Activated naive CD8-positive, alpha-beta T cell (primary cell): Measurements from ENCODE around the gene PUSL1.

Experiments used
- H3K27ac Mint-ChIP-seq: one replicate; pipeline ENCODE4 v1.8.0; 2021; ENCODE audit warnings: mixed read lengths
- H3K27me3 Mint-ChIP-seq: one replicate; pipeline ENCODE4 v1.8.0; 2021; ENCODE audit warnings: mixed read lengths
- H3K36me3 Mint-ChIP-seq: one replicate; pipeline ENCODE4 v1.8.0; 2021; ENCODE audit warnings: mixed read lengths
- H3K4me1 Mint-ChIP-seq: one replicate; pipeline ENCODE4 v1.8.0; 2021; ENCODE audit warnings: low read depth, mixed read lengths
- H3K4me3 Mint-ChIP-seq: one replicate; pipeline ENCODE4 v1.8.0; 2021; ENCODE audit warnings: mild to moderate bottlenecking, mixed read lengths
- H3K9me3 Mint-ChIP-seq: one replicate; pipeline ENCODE4 v1.8.0; 2021; ENCODE audit warnings: low read depth, mixed read lengths

The PUSL1 gene, protein sequence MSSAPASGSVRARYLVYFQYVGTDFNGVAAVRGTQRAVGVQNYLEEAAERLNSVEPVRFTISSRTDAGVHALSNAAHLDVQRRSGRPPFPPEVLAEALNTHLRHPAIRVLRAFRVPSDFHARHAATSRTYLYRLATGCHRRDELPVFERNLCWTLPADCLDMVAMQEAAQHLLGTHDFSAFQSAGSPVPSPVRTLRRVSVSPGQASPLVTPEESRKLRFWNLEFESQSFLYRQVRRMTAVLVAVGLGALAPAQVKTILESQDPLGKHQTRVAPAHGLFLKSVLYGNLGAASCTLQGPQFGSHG

DNA sequence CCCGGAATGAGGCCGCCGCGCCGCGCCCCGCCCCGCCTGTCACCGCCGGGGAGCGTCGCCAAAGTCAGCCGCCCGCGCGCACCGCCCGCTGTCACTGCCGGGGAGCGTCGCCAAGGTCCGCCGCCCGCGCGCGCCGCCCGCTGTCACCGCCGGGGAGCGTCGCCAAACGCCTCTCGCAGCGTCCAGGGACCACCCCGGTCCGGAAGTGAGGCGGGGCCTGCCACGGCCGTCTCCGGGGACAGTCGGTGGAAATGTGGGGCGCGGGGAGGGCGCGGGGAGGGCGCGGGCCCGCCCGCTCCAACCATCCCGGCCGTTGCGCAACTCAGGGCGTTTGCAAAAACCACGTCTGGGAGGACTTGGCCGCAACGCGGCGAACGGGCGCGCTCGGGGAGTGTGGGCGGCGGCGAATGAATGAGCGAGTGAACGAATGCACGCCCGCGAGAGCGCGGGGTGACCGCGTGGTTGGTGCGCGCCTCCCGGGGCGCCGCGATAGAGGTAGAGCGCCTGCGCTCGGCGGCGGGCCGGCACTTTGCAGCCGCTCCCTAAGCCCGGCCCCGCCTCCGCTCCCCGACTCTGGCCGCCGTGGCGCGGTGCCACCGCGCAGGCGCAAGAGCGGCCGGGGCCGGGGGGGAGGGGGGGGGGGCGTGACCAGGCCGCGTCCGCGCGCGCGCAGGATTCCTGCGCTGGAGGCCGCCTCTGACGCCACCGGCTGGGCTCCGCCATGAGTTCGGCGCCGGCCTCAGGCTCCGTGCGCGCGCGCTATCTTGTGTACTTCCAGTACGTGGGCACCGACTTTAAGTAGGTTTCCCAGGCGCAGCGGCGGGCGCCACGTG, at the start of gene PUSL1, which contains the start of gene ACAP3:
PUSL1 (plus strand) TSS at position 675 of the 833 bp plus-strand sequence; CDS start at position 722, 47 bp downstream.
ACAP3 (minus strand) TSS at position 8 of the 833 bp plus-strand sequence. CDS start 115 bp downstream, outside the sequence.
- Mint-ChIP-seq H3K4me1 (peaks cover 17% of the 10 kb centered on the region), H3K4me3 (peak within 1 kb of the TSS; percentile 88), H3K9me3 (no peaks in the 10 kb centered on the region), H3K36me3 (no peaks in the 10 kb centered on the region), H3K27me3 (no peaks in the 10 kb centered on the region), H3K27ac (peak within 1 kb of the TSS; percentile 79)

DNA sequence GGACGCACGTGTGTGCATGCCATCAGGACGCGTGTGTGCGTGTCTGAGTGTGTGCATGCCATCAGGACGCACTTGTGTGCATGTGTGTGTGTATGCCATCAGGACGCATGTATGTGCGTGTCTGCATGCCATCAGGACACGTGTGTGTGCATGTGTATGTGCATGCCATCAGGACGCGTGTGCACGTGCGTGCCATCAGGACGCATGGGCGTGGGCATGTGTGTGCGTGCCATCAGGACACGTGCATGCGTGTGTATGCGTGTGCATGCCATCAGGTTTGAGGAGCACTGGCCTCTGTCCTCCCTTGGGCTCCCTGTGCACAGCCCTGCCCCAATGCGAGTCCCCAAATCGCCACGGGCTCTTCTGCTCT, 49.3 kb upstream of the PUSL1 start:
- Mint-ChIP-seq H3K27ac (no peak overlapping the region), H3K36me3 (no peaks in the 10 kb centered on the region), H3K4me1 (peaks cover 15% of the 10 kb centered on the region), H3K27me3 (no peaks in the 10 kb centered on the region), H3K4me3 (no peak overlapping the region), H3K9me3 (no peaks in the 10 kb centered on the region)

DNA sequence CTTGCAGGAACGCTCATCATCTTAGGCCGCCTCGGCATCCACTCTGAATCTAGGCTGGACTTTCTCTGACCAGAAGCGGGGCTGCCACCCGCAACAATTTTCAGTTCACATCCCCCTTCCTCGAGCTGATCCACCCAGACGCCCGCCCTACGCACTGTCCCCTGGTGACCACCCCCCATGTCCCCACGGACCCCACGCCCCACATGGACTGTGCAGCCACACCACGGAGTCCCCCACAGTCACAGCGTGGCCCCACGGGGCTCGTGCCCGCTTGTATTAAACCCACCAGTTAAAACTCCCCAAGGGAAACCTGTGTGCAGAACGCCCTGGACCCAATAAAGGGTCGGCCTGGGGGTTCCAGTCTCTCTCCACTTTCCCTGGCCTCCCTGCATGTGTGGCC, 48.9 kb upstream of the PUSL1 start:
- H3K36me3 Mint-ChIP-seq: no peaks in the 10 kb centered on the region
- H3K9me3 Mint-ChIP-seq: no peaks in the 10 kb centered on the region
- H3K4me3 Mint-ChIP-seq: no peak overlapping the region
- peaks cover 15% of the 10 kb centered on the region for H3K4me1 Mint-ChIP-seq
- H3K27ac Mint-ChIP-seq: no peak overlapping the region
- no peaks in the 10 kb centered on the region for H3K27me3 Mint-ChIP-seq

DNA sequence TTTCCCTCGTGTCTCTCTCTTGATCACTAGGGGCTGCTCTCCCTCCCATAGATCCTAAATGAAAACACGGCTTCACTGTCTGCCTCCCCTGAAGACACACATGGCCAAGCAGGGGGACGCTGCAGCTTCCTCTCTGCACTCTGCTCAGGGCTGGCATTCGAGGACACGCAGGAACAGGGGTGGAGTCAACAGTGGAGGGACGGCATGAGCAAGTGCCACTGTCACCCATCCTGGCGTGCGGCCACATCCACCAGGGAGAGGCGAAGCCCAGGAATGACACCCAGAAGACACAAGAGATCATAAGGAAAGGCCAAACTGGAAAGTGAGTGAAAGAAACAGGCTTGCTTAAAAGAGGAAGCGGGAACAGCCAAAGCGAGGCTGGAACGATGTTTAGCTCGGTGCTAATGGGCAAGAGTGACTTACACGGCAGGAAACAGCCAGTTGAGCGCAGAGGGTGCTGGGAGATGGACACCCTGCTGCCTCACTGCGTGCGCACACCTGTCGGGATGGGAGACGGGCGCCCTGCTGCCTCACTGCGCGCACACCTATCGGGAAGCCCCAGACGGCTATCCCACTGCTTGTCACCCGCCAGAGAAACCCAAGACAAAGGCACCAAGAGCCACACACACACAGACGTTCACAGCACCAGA, 48.3 kb upstream of the PUSL1 start:
- H3K4me3 Mint-ChIP-seq: no peak overlapping the region
- H3K27me3 Mint-ChIP-seq: no peaks in the 10 kb centered on the region

DNA sequence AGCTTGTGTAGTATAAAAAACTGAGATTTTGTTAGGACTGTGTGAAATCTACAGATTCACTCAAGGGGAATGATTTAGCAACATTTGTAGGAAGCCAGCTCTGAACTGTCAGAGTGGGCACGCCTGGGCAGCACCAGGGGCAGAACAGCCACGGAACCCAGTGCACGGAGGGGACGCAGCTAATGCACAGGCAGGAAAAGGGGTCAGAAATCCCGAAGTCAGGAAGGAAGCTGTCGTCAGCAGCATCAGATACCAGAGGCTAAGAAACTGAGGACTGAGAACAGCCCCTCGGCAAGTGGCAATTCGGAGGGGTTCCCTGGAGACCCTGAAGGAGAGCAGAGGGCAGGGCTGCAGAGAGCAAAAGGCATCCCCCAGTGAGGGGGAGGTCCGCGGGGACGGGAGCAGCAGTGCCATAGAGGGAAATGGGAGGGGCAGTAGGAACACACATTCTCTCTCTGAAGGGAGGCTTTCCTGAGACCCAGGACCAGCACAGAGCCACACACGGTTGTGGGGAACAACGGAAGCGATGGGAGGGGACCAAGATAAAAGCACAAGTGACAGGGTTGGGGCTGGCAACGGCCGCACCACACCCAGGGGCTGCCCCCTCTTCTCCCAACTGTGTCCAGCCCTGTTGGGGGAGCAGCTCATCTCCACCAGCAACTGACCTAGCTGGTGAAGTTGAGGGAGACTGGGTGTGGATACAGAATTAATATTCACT, 47.4 kb upstream of the PUSL1 start:
- H3K4me3 Mint-ChIP-seq: no peak overlapping the region
- peak overlapping the region; percentile 41 for H3K27ac Mint-ChIP-seq
- no peaks in the 10 kb centered on the region for H3K27me3 Mint-ChIP-seq
- no peaks in the 10 kb centered on the region for H3K36me3 Mint-ChIP-seq
- no peaks in the 10 kb centered on the region for H3K9me3 Mint-ChIP-seq
- H3K4me1 Mint-ChIP-seq: peaks cover 17% of the 10 kb centered on the region

More for the DNA sequence above, 48.3 kb upstream of the PUSL1 start:
- no peak overlapping the region for H3K27ac Mint-ChIP-seq
- no peaks in the 10 kb centered on the region for H3K9me3 Mint-ChIP-seq
- no peaks in the 10 kb centered on the region for H3K36me3 Mint-ChIP-seq
- H3K4me1 Mint-ChIP-seq: peaks cover 17% of the 10 kb centered on the region

DNA sequence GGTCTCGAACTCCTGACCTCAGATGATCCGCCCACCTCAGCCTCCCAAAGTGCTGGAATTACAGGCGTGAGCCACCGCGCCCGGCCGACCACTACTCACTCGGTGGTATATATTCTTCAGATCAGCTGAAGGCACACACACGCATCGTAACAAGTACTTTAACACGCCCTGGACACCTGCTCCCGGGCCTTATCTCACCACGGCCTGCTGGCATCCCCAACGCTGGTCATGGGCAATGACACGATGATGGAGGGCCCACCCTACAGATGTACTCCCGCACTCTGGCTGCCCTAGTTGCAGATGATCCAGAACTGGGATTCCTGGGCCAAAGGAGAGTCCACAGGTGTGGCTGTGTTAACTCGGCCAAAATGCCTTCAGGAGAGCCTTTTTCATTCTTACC, 46.3 kb upstream of the PUSL1 start:
- Mint-ChIP-seq H3K9me3 (no peaks in the 10 kb centered on the region), H3K36me3 (no peaks in the 10 kb centered on the region), H3K4me3 (no peak overlapping the region), H3K27me3 (no peaks in the 10 kb centered on the region), H3K27ac (no peak overlapping the region), H3K4me1 (peaks cover 17% of the 10 kb centered on the region)

DNA sequence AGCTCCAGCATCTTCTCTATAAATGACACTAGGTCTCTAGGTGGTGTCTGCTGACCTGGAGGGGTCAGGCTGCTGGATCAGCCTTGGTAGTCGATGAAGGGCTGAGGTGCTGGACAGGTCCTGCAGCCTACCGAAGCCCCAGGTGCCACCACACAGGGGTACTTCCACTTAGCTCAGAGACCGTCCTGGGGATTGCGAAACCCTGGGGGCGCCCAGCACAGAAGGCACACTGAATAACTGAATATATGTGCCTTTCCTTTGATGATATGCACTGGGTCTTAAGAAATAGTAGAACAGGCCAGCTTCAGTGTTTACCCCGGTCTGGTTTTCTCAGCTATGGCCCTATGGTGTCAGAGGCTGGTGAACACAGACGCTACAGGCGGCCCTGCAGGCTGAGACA, 45.6 kb upstream of the PUSL1 start:
- no peak overlapping the region for H3K4me3 Mint-ChIP-seq
- no peaks in the 10 kb centered on the region for H3K36me3 Mint-ChIP-seq
- no peaks in the 10 kb centered on the region for H3K27me3 Mint-ChIP-seq
- H3K4me1 Mint-ChIP-seq: peaks cover 17% of the 10 kb centered on the region
- H3K9me3 Mint-ChIP-seq: no peaks in the 10 kb centered on the region
- H3K27ac Mint-ChIP-seq: no peak overlapping the region

DNA sequence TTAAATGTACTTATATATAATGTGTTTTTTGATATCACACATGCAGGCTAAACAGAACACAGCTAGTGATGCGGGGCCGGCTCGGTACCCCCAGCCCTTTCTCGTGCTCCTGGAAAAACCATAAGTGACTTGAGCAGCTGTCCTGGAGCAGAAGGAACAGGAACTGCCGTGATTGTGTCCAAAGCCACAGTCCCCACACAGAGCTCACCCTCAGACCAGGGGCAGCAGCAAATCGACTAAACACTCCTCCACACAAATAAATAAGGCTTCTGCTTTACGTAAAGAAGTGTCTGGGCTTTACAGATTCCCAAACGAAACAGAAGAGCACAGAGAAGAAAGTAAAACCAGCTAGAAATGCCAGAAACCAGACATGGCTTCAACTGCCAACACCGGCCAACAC, 44.4 kb upstream of the PUSL1 start:
- Mint-ChIP-seq H3K36me3 (no peaks in the 10 kb centered on the region), H3K9me3 (no peaks in the 10 kb centered on the region), H3K27me3 (no peaks in the 10 kb centered on the region), H3K27ac (no peak overlapping the region), H3K4me1 (peaks cover 13% of the 10 kb centered on the region), H3K4me3 (no peak overlapping the region)

DNA sequence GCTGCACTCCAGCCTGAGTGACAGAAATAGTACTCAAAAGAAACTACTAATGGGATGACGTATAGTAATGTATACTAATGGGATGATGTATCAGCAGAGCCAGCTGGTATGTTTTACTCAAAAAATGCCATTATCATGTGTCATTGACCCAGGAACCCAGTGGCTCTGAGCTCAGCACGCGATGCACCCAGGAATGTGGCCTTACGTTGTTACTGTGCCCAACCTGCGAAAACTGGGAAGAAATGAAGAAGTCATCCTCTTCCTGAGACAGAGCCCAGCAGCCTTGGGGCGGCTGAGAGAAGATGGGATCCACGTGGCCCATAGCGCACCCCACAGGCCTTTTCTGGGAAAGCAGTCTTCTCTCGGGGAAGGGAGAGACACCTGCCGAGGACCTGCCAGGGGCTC, 43.5 kb upstream of the PUSL1 start:
- no peak overlapping the region for H3K4me3 Mint-ChIP-seq
- peaks cover 17% of the 10 kb centered on the region for H3K4me1 Mint-ChIP-seq
- H3K9me3 Mint-ChIP-seq: no peaks in the 10 kb centered on the region
- H3K36me3 Mint-ChIP-seq: no peaks in the 10 kb centered on the region
- H3K27me3 Mint-ChIP-seq: no peaks in the 10 kb centered on the region
- H3K27ac Mint-ChIP-seq: no peak overlapping the region

DNA sequence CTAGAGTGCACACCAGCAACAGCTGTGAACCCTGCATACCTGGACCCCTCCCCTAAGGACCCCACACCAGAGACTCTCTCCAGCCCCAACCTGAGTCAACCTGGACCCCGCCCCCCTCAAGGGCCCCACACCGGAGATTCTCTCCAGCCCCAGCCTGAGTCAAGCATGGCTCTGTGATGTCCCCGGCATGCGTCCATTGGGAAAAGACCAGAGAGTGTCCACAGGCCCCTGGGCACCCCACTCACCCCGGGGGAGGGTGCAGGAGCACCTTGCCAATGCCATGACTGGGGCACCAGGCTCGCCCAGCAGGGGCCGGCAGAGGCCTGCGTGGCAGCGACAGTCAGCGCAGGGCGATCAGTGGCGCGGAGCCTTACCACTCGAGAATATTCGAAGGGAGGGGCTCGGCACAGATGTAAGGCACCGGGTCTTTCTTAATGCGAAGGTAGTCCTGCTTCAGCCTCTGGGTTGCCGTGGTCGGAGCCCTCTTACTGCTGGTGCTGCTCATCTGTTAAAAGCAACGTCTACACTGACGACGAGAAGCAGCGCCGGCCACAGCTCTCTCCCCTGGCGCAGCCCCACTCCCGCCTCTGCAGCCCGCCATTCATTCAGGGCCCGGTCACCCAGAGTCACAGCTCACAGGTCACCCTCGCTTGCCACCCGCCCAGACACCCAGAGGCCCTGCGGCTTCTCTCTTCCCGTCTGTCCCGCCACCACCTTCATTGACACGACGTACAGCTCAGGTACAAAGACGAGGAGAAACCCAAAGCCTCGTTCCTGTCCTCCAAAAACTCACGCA, 40.7 kb upstream of the PUSL1 start:
- H3K36me3 Mint-ChIP-seq: peaks cover 2% of the 10 kb centered on the region
- H3K27me3 Mint-ChIP-seq: no peaks in the 10 kb centered on the region
- no peak overlapping the region for H3K27ac Mint-ChIP-seq
- no peak overlapping the region for H3K4me3 Mint-ChIP-seq
- peaks cover 36% of the 10 kb centered on the region for H3K4me1 Mint-ChIP-seq
- H3K9me3 Mint-ChIP-seq: no peaks in the 10 kb centered on the region

DNA sequence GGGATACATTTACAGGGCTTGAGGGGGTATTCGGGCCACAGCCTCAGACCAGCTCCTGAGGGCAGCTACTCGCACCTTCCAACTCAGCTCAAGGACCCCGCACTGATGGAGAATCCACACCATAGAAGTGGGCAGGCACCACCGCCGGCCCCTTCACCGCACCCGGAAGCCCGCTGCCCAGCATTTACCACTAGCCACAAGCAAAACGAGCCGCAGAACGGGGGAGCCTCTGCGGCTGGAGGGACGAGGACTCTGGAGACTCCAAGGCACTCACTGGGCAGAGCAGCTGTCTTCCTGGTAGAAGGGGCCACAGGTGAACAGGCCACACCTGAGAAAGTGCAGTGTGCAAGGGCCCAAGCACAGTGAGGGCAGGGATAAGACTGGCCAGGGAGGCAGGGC, 40.1 kb upstream of the PUSL1 start:
- Mint-ChIP-seq H3K9me3 (no peaks in the 10 kb centered on the region), H3K4me1 (peaks cover 37% of the 10 kb centered on the region), H3K27me3 (no peaks in the 10 kb centered on the region), H3K4me3 (no peak overlapping the region), H3K36me3 (peaks cover 2% of the 10 kb centered on the region), H3K27ac (no peak overlapping the region)

DNA sequence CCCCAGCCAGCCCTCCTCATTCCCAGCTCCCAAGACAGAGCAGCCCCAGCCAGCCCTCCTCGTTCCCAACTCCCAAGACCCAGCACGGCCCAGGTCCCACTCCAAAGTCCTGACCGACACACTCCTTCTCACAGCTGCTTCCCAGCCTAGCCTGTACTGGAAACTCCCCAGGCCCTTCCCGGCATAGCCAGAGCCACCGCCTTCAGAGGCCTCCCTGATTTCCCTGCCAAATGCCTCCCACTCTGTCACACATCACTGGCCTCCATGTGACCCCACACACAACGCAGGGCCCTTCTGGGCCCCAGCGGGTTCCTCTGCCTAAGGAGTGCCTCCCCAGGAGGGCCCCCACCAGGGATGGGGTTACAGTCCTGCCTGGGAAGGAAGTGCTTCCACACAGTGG, 37.6 kb upstream of the PUSL1 start:
- peak overlapping the region; percentile 85 for H3K4me3 Mint-ChIP-seq
- no peaks in the 10 kb centered on the region for H3K9me3 Mint-ChIP-seq
- H3K27me3 Mint-ChIP-seq: no peaks in the 10 kb centered on the region
- peak overlapping the region; percentile 86 for H3K27ac Mint-ChIP-seq
- H3K36me3 Mint-ChIP-seq: peaks cover 2% of the 10 kb centered on the region
- peaks cover 38% of the 10 kb centered on the region for H3K4me1 Mint-ChIP-seq

DNA sequence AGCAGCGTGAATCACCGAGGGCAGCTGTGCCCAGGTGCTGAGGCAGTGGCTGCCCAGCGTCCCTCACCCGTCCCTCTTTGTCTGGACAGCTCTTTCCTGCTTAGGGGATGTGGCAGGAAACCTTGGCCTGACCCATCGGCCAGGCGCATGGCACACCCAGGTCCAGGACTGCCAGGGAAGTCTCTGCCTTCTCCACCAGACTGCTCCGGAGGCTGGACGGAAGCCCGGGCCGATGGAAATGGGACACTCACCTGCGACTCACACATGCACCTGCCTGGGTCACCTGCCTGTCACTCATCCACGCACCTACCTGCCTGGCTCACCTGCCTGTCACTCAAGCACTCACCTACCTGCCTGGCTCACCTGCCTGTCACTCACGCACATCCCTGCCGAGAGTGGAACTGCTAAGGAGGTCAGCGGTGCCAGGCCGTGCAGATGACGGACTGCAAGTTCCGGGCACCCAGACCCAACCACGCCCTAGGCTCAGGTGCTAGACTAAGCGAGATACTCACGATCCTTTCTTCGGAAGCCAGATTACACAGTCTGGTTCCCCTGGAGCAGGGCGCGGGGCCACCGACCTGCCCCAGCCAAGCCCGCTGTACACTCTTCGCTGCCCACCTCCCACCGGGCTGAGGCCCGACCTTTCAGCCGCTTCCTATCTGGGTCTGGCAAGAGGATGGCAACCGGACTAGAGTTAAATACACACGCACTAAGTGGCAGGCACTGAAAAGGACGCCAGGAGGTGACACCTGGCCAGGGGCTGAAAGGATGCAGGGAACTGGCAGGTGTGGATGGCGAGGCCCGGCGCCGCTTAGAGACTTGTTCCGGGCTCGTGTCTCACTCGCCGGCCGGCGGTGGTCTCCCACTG, 35.8 kb upstream of the PUSL1 start:
- peaks cover 37% of the 10 kb centered on the region for H3K4me1 Mint-ChIP-seq
- peak overlapping the region; percentile 81 for H3K27ac Mint-ChIP-seq
- H3K36me3 Mint-ChIP-seq: peaks cover 2% of the 10 kb centered on the region
- no peaks in the 10 kb centered on the region for H3K27me3 Mint-ChIP-seq
- no peaks in the 10 kb centered on the region for H3K9me3 Mint-ChIP-seq
- H3K4me3 Mint-ChIP-seq: peak overlapping the region; percentile 90
